Endothelial cell of umbilical vein (primary cell): ENCODE data around the gene ABTB1. TPM values are rescaled to one million over a fixed set of nuclear protein-coding genes. Genes with fewer than 3 reads are reported as not detected.

Experiments
- BruUV-seq: library from RNA; stranded (reverse); fragments of 400-500 nt; replicated peaks from 2 replicates; lab custom pipeline; 2021; lab: Mats Ljungman, UMichigan
- CTCF ChIA-PET: fragments of 300-600, 350-600 bp; sonication (Branson Sonifier 250); formaldehyde crosslinking; loops from one replicate; lab custom pipeline; 2021; ENCODE audit warnings: antibody characterized with exemption, inconsistent platforms; lab: Charles Lee
- POLR2A ChIA-PET: fragments of 300-600, 350-600 bp; sonication (Branson Sonifier 250); formaldehyde crosslinking; loops from one replicate; lab custom pipeline; 2021; ENCODE audit warnings: antibody characterized with exemption, inconsistent platforms; lab: Charles Lee
- DNase-seq: peaks from one replicate; pipeline ENCODE4 v3.0.0-alpha.2; 2011; ENCODE audit warnings: low read depth, low spot score
- FAIRE-seq: peaks from 2 replicates; lab custom pipeline; 2011; peaks lifted over from hg19 to GRCh38; lab: Jason Lieb, UNC
- H2AFZ ChIP-seq: 2 replicates; pipeline ENCODE4 v1.6.0; 2012; ENCODE audit warnings: low read depth, low read length, control low read depth, inconsistent platforms
- H3K27ac ChIP-seq: 2 replicates; pipeline ENCODE4 v1.5.1; 2011; ENCODE audit warnings: low read depth, mild to moderate bottlenecking, control low read depth, low read length, moderate library complexity; ENCODE audit not compliant: insufficient read depth
- H3K27me3 ChIP-seq, 2 experiments: 2 replicates each; pipeline versions ENCODE4 v1.6.0 to v1.6.1; 2011; ENCODE audit warnings: low read length in 2 of 2, mixed read lengths in 1 of 2; ENCODE audit not compliant: control insufficient read depth in 2 of 2, insufficient read depth in 2 of 2
- H3K36me3 ChIP-seq, 2 experiments: 2 replicates in 1 of 2; 3 replicates in 1 of 2; pipeline ENCODE4 v1.5.1; 2011; ENCODE audit warnings: low read length in 2 of 2, mild to moderate bottlenecking in 1 of 2, moderate library complexity in 1 of 2; ENCODE audit not compliant: control insufficient read depth in 2 of 2, insufficient read depth in 2 of 2; ENCODE audit errors: extremely low read depth in 1 of 2
- H3K4me1 ChIP-seq: 3 replicates; pipeline ENCODE4 v1.5.1; 2011; ENCODE audit warnings: mild to moderate bottlenecking, low read length; ENCODE audit not compliant: control insufficient read depth, insufficient read depth; ENCODE audit errors: extremely low read depth
- H3K4me2 ChIP-seq: 2 replicates; pipeline ENCODE4 v1.6.1; 2011; ENCODE audit warnings: low read length, control low read depth, mixed read lengths; ENCODE audit not compliant: insufficient read depth
- H3K4me3 ChIP-seq, 3 experiments: fragments of 200-600 bp in 1 of 3; sonication (generic), shearing (Covaris generic) in 1 of 3; replicated peaks in 1 of 3; 2 replicates each; pipeline ENCODE4 v1.5.1; 2011 to 2016; ENCODE audit warnings: control low read depth in 3 of 3, low read length in 3 of 3, mild to moderate bottlenecking in 2 of 3, inconsistent platforms in 1 of 3, low read depth in 1 of 3, moderate library complexity in 1 of 3; ENCODE audit not compliant: insufficient read depth in 1 of 3
- H3K79me2 ChIP-seq: 2 replicates; pipeline ENCODE4 v1.6.0; 2012; ENCODE audit warnings: low read length, inconsistent platforms; ENCODE audit not compliant: control insufficient read depth, insufficient read depth
- H3K9ac ChIP-seq: replicated peaks from 2 replicates; pipeline ENCODE3; 2011; ENCODE audit warnings: low read length, control low read depth; ENCODE audit not compliant: insufficient read depth; ENCODE audit errors: extremely low read depth
- H3K9me1 ChIP-seq: replicated peaks from 3 replicates; pipeline ENCODE4 v1.6.0; 2011; ENCODE audit warnings: mild to moderate bottlenecking, low read length; ENCODE audit not compliant: control insufficient read depth, insufficient read depth; ENCODE audit errors: extremely low read depth
- H3K9me3 ChIP-seq: replicated peaks from 2 replicates; pipeline ENCODE4 v1.5.1; 2012; ENCODE audit warnings: low read length, inconsistent platforms; ENCODE audit not compliant: control insufficient read depth, insufficient read depth
- H4K20me1 ChIP-seq: replicated peaks from 2 replicates; pipeline ENCODE3; 2011; ENCODE audit warnings: mild to moderate bottlenecking, low read length; ENCODE audit not compliant: control insufficient read depth, insufficient read depth; ENCODE audit errors: extremely low read depth
- FOS ChIP-seq: IDR thresholded peaks from 2 replicates; pipeline ENCODE4 v1.6.1; 2011; ENCODE audit warnings: mild to moderate bottlenecking, low read length, moderate library complexity, borderline replicate concordance; ENCODE audit not compliant: insufficient read depth
- GATA2 ChIP-seq: IDR thresholded peaks from 2 replicates; pipeline ENCODE4 v1.7.0; 2011; ENCODE audit warnings: low read depth, mild to moderate bottlenecking, moderate library complexity, mixed read lengths, low read length; ENCODE audit not compliant: insufficient read length, insufficient read depth
- JUN ChIP-seq: IDR thresholded peaks from 2 replicates; pipeline ENCODE4 v1.6.1; 2011; ENCODE audit warnings: borderline replicate concordance, low read depth; ENCODE audit not compliant: insufficient read length, insufficient read depth
- MAX ChIP-seq: IDR thresholded peaks from 2 replicates; pipeline ENCODE4 v1.6.1; 2011; ENCODE audit not compliant: insufficient read depth, insufficient read length
- MYC ChIP-seq: IDR thresholded peaks from one replicate; pipeline ENCODE4 v1.6.1; 2011; ENCODE audit warnings: mild to moderate bottlenecking, low read depth, low read length
- POLR2AphosphoS5 ChIP-seq: IDR thresholded peaks from 2 replicates; pipeline ENCODE4 v1.6.1; 2012; ENCODE audit warnings: low read depth, mild to moderate bottlenecking, control low read depth, low read length, moderate library complexity; ENCODE audit not compliant: insufficient read depth
- dilution Hi-C: fragments of 300-500 bp; cut with MboI; formaldehyde crosslinking; loops from one replicate; pipeline ENCODE4 v1.15.0; 2019; ENCODE audit warnings: low sequenced_read_pairs; ENCODE audit not compliant: extremely low pct_ligation_motif_present
- intact Hi-C: fragments of 100-400 bp; cut with micrococcal nuclease; formaldehyde crosslinking; loops from one replicate; pipeline ENCODE4 v1.10.0; 2022
- polyA plus RNA-seq, 4 experiments: library from polyadenylated mRNA; depleted of rRNA in 3 of 4; stranded (reverse) in 3 of 4; unstranded in 1 of 4; fragments of >200 nt; gene quantifications; 2 replicates each; pipeline versions ENCODE4 v1.2.1 to v1.2.3, GENCODE V29; 2011 to 2012; ENCODE audit warnings: missing spikeins in 1 of 4
- total RNA-seq: library from RNA; stranded (reverse); gene quantifications from 2 replicates; pipeline ENCODE4 v1.2.3, GENCODE V29; 2021

ABTB1 gene
- total and polyA plus RNA-seq, 2 donors (not counting 3 experiments of a cell fraction or from before 2014, with no cell fraction given) = 15.2 to 25.1 TPM

GRCh38 chr3:127670761-127671522 is 1.8 kb upstream of the ABTB1 start:
- DNase-seq = no peak
- H3K9ac ChIP-seq = no peak overlapping the region
- H3K36me3 ChIP-seq = no peaks in the 10 kb centered on the region
- no peak overlapping the region for H2AFZ ChIP-seq
- no TSS peak for BruUV-seq
- H3K27ac ChIP-seq = no peak overlapping the region
- peaks cover 5% of the 10 kb centered on the region for H3K4me1 ChIP-seq
- H3K9me1 ChIP-seq = no peaks in the 10 kb centered on the region
- ChIA-PET CTCF (no interaction called here), POLR2A (no interaction called here)
- H3K79me2 ChIP-seq = no peaks in the 10 kb centered on the region
- no peak overlapping the region for H3K4me2 ChIP-seq
- H4K20me1 ChIP-seq = no peaks in the 10 kb centered on the region
- TF ChIP-seq POLR2AphosphoS5 (no peak), MAX (no peak), MYC (no peak), FOS (no peak), GATA2 (no peak), JUN (no peak)
- no peak overlapping the region for H3K4me3 ChIP-seq
- intact Hi-C loops (no loop called here), dilution Hi-C loops (no loop called here)
- no peaks in the 10 kb centered on the region for H3K9me3 ChIP-seq
- no peak for FAIRE-seq
- H3K27me3 ChIP-seq = no peaks in the 10 kb centered on the region
